ENCODE data around the gene ETS1. TPM values are rescaled to one million over a fixed set of nuclear protein-coding genes. Genes with fewer than 3 reads are reported as not detected.

Gene ETS1
- total RNA-seq, 2 donors from 2014 or later = 15.2 to 30.0 TPM

DNA sequence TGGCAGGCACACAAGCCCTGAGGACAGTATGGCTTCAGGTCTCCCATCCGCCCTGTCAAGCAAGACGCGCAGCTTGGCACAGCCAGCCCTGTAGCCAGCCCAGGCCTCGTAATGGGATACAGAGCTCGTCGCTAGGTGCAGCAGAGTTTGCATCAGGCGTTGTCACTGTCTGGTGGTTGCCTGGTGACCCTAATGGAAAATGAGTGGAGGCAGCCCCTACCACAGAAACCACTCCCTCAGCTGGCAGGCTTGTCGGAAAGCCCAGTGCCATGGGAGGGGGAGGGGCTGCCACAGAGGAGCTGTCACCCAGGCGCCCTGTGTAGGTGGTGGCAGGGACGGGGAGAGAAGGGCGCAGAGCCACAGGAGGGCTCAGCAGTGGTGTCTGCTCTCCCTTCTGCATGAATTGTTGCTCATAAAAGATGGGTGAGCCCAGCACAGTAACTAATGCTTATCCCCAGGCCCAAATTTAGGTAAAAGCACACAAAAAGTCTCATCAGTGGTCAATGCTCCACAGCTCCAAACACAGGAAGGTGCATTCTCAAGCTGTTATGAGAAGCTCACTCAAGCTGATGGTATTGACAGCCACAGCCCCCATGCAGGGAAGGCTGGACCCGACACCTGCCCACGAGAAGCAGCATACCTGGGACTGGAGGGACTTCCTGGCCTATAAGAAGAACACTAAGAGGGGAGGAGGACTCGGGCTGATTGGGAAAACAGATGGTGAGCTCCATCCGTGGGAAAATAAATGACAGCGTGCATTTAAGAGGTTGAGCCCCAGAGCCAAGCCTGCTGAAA lies 164.6 kb downstream of the ETS1 start:
- Histone ChIP-seq H3K27ac (no peak overlapping the region), H3K4me3 (no peak overlapping the region), H3K9me3 (no peaks in the 10 kb centered on the region), H3K27me3 (replicated peaks; ENCODE audit: insufficient read depth) (no peaks in the 10 kb centered on the region), H3K4me1 (replicated peaks) (no peaks in the 10 kb centered on the region), H3K36me3 (no peaks in the 10 kb centered on the region)
- intact Hi-C loops (cut with DNase I) = no loop called here
- TF ChIP-seq POLR2AphosphoS5 (IDR thresholded peaks at IDR 0.05) = no peak
- TF ChIP-seq, protein P1, sequence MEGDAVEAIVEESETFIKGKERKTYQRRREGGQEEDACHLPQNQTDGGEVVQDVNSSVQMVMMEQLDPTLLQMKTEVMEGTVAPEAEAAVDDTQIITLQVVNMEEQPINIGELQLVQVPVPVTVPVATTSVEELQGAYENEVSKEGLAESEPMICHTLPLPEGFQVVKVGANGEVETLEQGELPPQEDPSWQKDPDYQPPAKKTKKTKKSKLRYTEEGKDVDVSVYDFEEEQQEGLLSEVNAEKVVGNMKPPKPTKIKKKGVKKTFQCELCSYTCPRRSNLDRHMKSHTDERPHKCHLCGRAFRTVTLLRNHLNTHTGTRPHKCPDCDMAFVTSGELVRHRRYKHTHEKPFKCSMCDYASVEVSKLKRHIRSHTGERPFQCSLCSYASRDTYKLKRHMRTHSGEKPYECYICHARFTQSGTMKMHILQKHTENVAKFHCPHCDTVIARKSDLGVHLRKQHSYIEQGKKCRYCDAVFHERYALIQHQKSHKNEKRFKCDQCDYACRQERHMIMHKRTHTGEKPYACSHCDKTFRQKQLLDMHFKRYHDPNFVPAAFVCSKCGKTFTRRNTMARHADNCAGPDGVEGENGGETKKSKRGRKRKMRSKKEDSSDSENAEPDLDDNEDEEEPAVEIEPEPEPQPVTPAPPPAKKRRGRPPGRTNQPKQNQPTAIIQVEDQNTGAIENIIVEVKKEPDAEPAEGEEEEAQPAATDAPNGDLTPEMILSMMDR (IDR thresholded peaks at IDR 0.05) = no peak
- TF ChIP-seq POLR2A (IDR thresholded peaks at IDR 0.05) = no peak
- 71% methylated on average over 14 of the region's 16 CpGs for WGBS
- no peak for DNase-seq (ENCODE audit: low spot score)

GRCh38 chr11:128421577-128422330 lies 165.6 kb downstream of the ETS1 start:
- 67% methylated on average over 6 of the region's 6 CpGs for WGBS
- intact Hi-C loops (cut with DNase I) = no loop called here

GRCh38 chr11:128420951-128421350 lies 166.4 kb downstream of the ETS1 start:
- no peak overlapping the region for H3K27ac ChIP-seq
- H3K4me1 ChIP-seq (replicated peaks) = no peaks in the 10 kb centered on the region
- 83% methylated on average over 4 of the region's 4 CpGs for WGBS
- DNase-seq (ENCODE audit: low spot score) = no peak
- no peak for TF ChIP-seq POLR2AphosphoS5 (IDR thresholded peaks at IDR 0.05)
- TF ChIP-seq, protein P1 (IDR thresholded peaks at IDR 0.05) = no peak
- TF ChIP-seq POLR2A (IDR thresholded peaks at IDR 0.05) = no peak
- no peaks in the 10 kb centered on the region for H3K9me3 ChIP-seq
- no peaks in the 10 kb centered on the region for H3K27me3 ChIP-seq (replicated peaks; ENCODE audit: insufficient read depth)
- intact Hi-C loops (cut with DNase I) = no loop called here
- H3K36me3 ChIP-seq = no peaks in the 10 kb centered on the region
- H3K4me3 ChIP-seq = no peak overlapping the region

More at GRCh38 chr11:128421577-128422330, 165.6 kb downstream of the ETS1 start:
- Histone ChIP-seq H3K9me3 (no peaks in the 10 kb centered on the region), H3K4me3 (no peak overlapping the region), H3K4me1 (replicated peaks) (no peaks in the 10 kb centered on the region), H3K27me3 (replicated peaks; ENCODE audit: insufficient read depth) (no peaks in the 10 kb centered on the region), H3K36me3 (no peaks in the 10 kb centered on the region), H3K27ac (no peak overlapping the region)
- no peak for DNase-seq (ENCODE audit: low spot score)
- TF ChIP-seq, protein P1 (IDR thresholded peaks at IDR 0.05) = no peak
- TF ChIP-seq POLR2AphosphoS5 (IDR thresholded peaks at IDR 0.05) = no peak
- no peak for TF ChIP-seq POLR2A (IDR thresholded peaks at IDR 0.05)

- intact Hi-C loops (cut with DNase I) = no loop called here
- WGBS = 91% methylated on average over 4 of the region's 4 CpGs
These were observed 167.1 kb downstream of the ETS1 start for GRCh38 chr11:128420265-128420664.

More at GRCh38 chr11:128420265-128420664, 167.1 kb downstream of the ETS1 start:
- Histone ChIP-seq H3K27ac (no peak overlapping the region), H3K36me3 (no peaks in the 10 kb centered on the region), H3K9me3 (no peaks in the 10 kb centered on the region), H3K4me1 (replicated peaks) (no peaks in the 10 kb centered on the region), H3K4me3 (no peak overlapping the region), H3K27me3 (replicated peaks; ENCODE audit: insufficient read depth) (no peaks in the 10 kb centered on the region)
- DNase-seq (ENCODE audit: low spot score) = no peak
- TF ChIP-seq, protein P1 (IDR thresholded peaks at IDR 0.05) = no peak

Data from prostate gland (tissue), 2 donors.